ENCODE results near the gene ERCC8. TPM values are rescaled to one million over a fixed set of nuclear protein-coding genes. Genes with fewer than 3 reads are reported as not detected.
A peak's percentile ranks its signal among the peaks of the same experiment; 100 is the strongest.

ERCC8 gene
- total RNA-seq, 1 experiment from 2014 or later = 14.4 TPM

GRCh38 chr5:60929024-60929423 lies 15.8 kb downstream of the ERCC8 start:
- Histone ChIP-seq H3K27ac (ENCODE audit: low read length) (no peak overlapping the region), H3K9me3 (ENCODE audit: control insufficient read depth, insufficient read depth, low read depth, low read length) (no peaks in the 10 kb centered on the region), H3K36me3 (ENCODE audit: control insufficient read depth, insufficient read depth, low read length) (peaks cover 18% of the 10 kb centered on the region), H3K27me3 (ENCODE audit: control insufficient read depth, insufficient read depth, low read length) (no peaks in the 10 kb centered on the region), H3K4me3 (ENCODE audit: low read depth in 2 of 2, low read length in 2 of 2) (no peak overlapping the region), H3K4me1 (ENCODE audit: control insufficient read depth, insufficient read depth, low read length) (no peaks in the 10 kb centered on the region)
- no TSS peak for BruUV-seq (replicated peaks)
- TF ChIP-seq POLR2AphosphoS5 (IDR thresholded peaks at IDR 0.05; ENCODE audit: low read depth, low read length) (no peak), CTCF (IDR thresholded peaks at IDR 0.05) (peak; percentile 55), SIN3A (IDR thresholded peaks at IDR 0.05; ENCODE audit: borderline replicate concordance, insufficient read depth, low read depth, low read length) (no peak), TCF7L2 (IDR thresholded peaks at IDR 0.05; ENCODE audit: low read depth, low read length) (no peak)
- TF ChIP-seq, protein P1, sequence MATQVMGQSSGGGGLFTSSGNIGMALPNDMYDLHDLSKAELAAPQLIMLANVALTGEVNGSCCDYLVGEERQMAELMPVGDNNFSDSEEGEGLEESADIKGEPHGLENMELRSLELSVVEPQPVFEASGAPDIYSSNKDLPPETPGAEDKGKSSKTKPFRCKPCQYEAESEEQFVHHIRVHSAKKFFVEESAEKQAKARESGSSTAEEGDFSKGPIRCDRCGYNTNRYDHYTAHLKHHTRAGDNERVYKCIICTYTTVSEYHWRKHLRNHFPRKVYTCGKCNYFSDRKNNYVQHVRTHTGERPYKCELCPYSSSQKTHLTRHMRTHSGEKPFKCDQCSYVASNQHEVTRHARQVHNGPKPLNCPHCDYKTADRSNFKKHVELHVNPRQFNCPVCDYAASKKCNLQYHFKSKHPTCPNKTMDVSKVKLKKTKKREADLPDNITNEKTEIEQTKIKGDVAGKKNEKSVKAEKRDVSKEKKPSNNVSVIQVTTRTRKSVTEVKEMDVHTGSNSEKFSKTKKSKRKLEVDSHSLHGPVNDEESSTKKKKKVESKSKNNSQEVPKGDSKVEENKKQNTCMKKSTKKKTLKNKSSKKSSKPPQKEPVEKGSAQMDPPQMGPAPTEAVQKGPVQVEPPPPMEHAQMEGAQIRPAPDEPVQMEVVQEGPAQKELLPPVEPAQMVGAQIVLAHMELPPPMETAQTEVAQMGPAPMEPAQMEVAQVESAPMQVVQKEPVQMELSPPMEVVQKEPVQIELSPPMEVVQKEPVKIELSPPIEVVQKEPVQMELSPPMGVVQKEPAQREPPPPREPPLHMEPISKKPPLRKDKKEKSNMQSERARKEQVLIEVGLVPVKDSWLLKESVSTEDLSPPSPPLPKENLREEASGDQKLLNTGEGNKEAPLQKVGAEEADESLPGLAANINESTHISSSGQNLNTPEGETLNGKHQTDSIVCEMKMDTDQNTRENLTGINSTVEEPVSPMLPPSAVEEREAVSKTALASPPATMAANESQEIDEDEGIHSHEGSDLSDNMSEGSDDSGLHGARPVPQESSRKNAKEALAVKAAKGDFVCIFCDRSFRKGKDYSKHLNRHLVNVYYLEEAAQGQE (IDR thresholded peaks at IDR 0.05; ENCODE audit: insufficient read depth in 1 of 2, low read depth in 2 of 2, low read length in 1 of 2) = no peak
- ATAC-seq = no peak
- in situ Hi-C loops (cut with HindIII; ENCODE audit: low pct_unique_long_range_greater_than_20kb, low sequenced_read_pairs) = no loop called here
- intact Hi-C loops (cut with micrococcal nuclease; ENCODE audit: unreplicated experiment) = no loop called here
- CTCF ChIA-PET = interaction anchor here (1.0 kb wide), 1 partner anchor 229 kb away, joined by 4 read pairs; the partner anchor contains the start of gene DEPDC1B
- POLR2A ChIA-PET = no interaction called here
- no peak for DNase-seq (ENCODE audit: low read depth, low spot score)

DNA sequence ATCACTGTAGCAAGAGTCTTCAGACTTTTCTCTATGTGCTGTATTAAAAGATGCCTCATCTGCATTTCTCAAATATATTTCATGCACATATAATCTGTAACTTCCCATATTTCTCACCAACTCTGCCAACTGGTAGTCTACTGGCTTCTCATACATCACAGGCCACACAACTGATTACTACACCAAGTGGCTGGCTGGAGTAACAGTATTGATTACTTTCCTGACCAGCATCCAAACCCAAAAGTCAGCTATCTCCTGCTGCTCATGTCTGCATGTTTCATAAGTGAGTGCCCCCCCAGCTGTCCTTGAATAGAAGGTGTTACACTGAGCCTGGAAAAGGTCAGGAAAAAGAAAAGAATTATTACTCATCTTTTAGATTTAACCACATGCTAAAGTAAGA lies 17.4 kb downstream of the ERCC8 start:
- DNase-seq (ENCODE audit: low read depth, low spot score) (no peak), ATAC-seq (no peak)
- no peak for TF ChIP-seq CTCF (IDR thresholded peaks at IDR 0.05)
- TF ChIP-seq TCF7L2 (IDR thresholded peaks at IDR 0.05; ENCODE audit: low read depth, low read length) = no peak
- TF ChIP-seq SIN3A (IDR thresholded peaks at IDR 0.05; ENCODE audit: borderline replicate concordance, insufficient read depth, low read depth, low read length) = no peak
- TF ChIP-seq, protein P1 (IDR thresholded peaks at IDR 0.05; ENCODE audit: insufficient read depth in 1 of 2, low read depth in 2 of 2, low read length in 1 of 2) = no peak
- no peak overlapping the region for H3K27ac ChIP-seq (ENCODE audit: low read length)
- BruUV-seq (replicated peaks) = no TSS peak
- intact Hi-C loops (cut with micrococcal nuclease; ENCODE audit: unreplicated experiment) (no loop called here), in situ Hi-C loops (cut with HindIII; ENCODE audit: low pct_unique_long_range_greater_than_20kb, low sequenced_read_pairs) (no loop called here)
- ChIA-PET CTCF (no interaction called here), POLR2A (no interaction called here)
- no peak overlapping the region for H3K4me3 ChIP-seq (ENCODE audit: low read depth in 2 of 2, low read length in 2 of 2)
- H3K27me3 ChIP-seq (ENCODE audit: control insufficient read depth, insufficient read depth, low read length) = no peaks in the 10 kb centered on the region
- H3K9me3 ChIP-seq (ENCODE audit: control insufficient read depth, insufficient read depth, low read depth, low read length) = no peaks in the 10 kb centered on the region
- H3K36me3 ChIP-seq (ENCODE audit: control insufficient read depth, insufficient read depth, low read length) = peaks cover 18% of the 10 kb centered on the region
- no peaks in the 10 kb centered on the region for H3K4me1 ChIP-seq (ENCODE audit: control insufficient read depth, insufficient read depth, low read length)

Measured in Panc1 (cell line).